Liver (tissue), 9 donors: ENCODE data around the gene EYA4. TPM values are rescaled to one million over a fixed set of nuclear protein-coding genes. Genes with fewer than 3 reads are reported as not detected.

ENCODE experiments used
- DNase-seq: peaks from one replicate; pipeline ENCODE4 v3.0.0-alpha.2; 2017; ENCODE audit warnings: low spot score
- H3K27ac ChIP-seq, 2 donors: one replicate each; pipeline ENCODE4 v1.7.0; 2013; ENCODE audit warnings: inconsistent platforms in 2 of 2, low read length in 2 of 2, control low read depth in 1 of 2, low read depth in 1 of 2, mild to moderate bottlenecking in 1 of 2
- H3K27me3 ChIP-seq, 4 donors: one replicate each; pipeline versions ENCODE4 v1.6.1 to v1.7.0; 2013; ENCODE audit warnings: low read length in 3 of 4, inconsistent platforms in 1 of 4, mild to moderate bottlenecking in 1 of 4, moderate library complexity in 1 of 4; ENCODE audit not compliant: control insufficient read depth in 4 of 4, insufficient read depth in 4 of 4
- H3K36me3 ChIP-seq, 4 donors: one replicate each; pipeline versions ENCODE4 v1.6.1 to v1.7.0; 2013; ENCODE audit warnings: low read length in 3 of 4, mild to moderate bottlenecking in 3 of 4, low read depth in 1 of 4, moderate library complexity in 1 of 4; ENCODE audit not compliant: control insufficient read depth in 4 of 4, insufficient read depth in 3 of 4
- H3K4me1 ChIP-seq, 4 donors: one replicate each; pipeline versions ENCODE4 v1.6.1 to v1.7.0; 2013; ENCODE audit warnings: low read length in 3 of 4, mild to moderate bottlenecking in 3 of 4, moderate library complexity in 1 of 4; ENCODE audit not compliant: control insufficient read depth in 4 of 4, insufficient read depth in 4 of 4
- H3K4me3 ChIP-seq, 3 donors: one replicate each; pipeline versions ENCODE4 v1.6.1 to v1.7.0; 2013; ENCODE audit warnings: low read length in 3 of 3, control low read depth in 1 of 3, low read depth in 1 of 3, mild to moderate bottlenecking in 1 of 3
- H3K9ac ChIP-seq, 2 donors: one replicate each; pipeline ENCODE4 v1.7.0; 2013; ENCODE audit warnings: low read length in 2 of 2, mild to moderate bottlenecking in 2 of 2, moderate library complexity in 2 of 2, control low read depth in 1 of 2, low read depth in 1 of 2
- H3K9me3 ChIP-seq, 4 donors: one replicate each; pipeline versions ENCODE4 v1.6.1 to v1.7.0; 2013; ENCODE audit warnings: low read length in 3 of 4; ENCODE audit not compliant: control insufficient read depth in 4 of 4
- ATF3 ChIP-seq: IDR thresholded peaks from 2 replicates; pipeline ENCODE4 v1.6.1; 2016; ENCODE audit warnings: antibody characterized with exemption
- CTCF ChIP-seq: fragments of 150-350 bp; IDR thresholded peaks from 2 replicates; pipeline ENCODE4 v1.5.1; 2017; ENCODE audit warnings: improper control_type of control experiment, low read depth, low read length; ENCODE audit not compliant: missing input control
- EGR1 ChIP-seq, 2 donors: IDR thresholded peaks; 2 replicates each; pipeline ENCODE4 v1.6.1; 2016 to 2018; ENCODE audit warnings: antibody characterized with exemption in 2 of 2, low read depth in 2 of 2
- FOXA1 ChIP-seq: IDR thresholded peaks from 2 replicates; pipeline ENCODE4 v1.6.1; 2016; ENCODE audit warnings: antibody characterized with exemption
- FOXA2 ChIP-seq: IDR thresholded peaks from 2 replicates; pipeline ENCODE4 v1.6.1; 2016; ENCODE audit warnings: antibody characterized with exemption
- GABPA ChIP-seq, 2 donors: IDR thresholded peaks in 1 of 2; conservative IDR thresholded peaks in 1 of 2; 2 replicates each; pipeline ENCODE4 v1.6.1; 2016; ENCODE audit warnings: antibody characterized with exemption in 2 of 2, mild to moderate bottlenecking in 1 of 2, moderate library complexity in 1 of 2
- HNF4A ChIP-seq, 2 donors: conservative IDR thresholded peaks; 2 replicates each; pipeline ENCODE4 v1.6.1; 2016; ENCODE audit warnings: antibody characterized with exemption in 2 of 2, mild to moderate bottlenecking in 2 of 2
- HNF4G ChIP-seq: IDR thresholded peaks from 2 replicates; pipeline ENCODE4 v1.6.1; 2016; ENCODE audit warnings: antibody characterized with exemption
- JUND ChIP-seq, 2 donors: IDR thresholded peaks; 2 replicates each; pipeline ENCODE4 v1.6.1; 2016; ENCODE audit warnings: antibody characterized with exemption in 2 of 2
- MAX ChIP-seq: IDR thresholded peaks from 2 replicates; pipeline ENCODE4 v1.6.1; 2016; ENCODE audit warnings: antibody characterized with exemption
- NR2F2 ChIP-seq: IDR thresholded peaks from 2 replicates; pipeline ENCODE4 v1.6.1; 2016; ENCODE audit warnings: antibody characterized with exemption
- RAD21 ChIP-seq, 2 donors: IDR thresholded peaks; 2 replicates each; pipeline ENCODE4 v1.6.1; 2016; ENCODE audit warnings: antibody characterized with exemption in 2 of 2, mild to moderate bottlenecking in 2 of 2
- REST ChIP-seq: IDR thresholded peaks from 2 replicates; pipeline ENCODE4 v1.6.1; 2016; ENCODE audit warnings: antibody characterized with exemption, mild to moderate bottlenecking
- RXRA ChIP-seq, 2 donors: IDR thresholded peaks; 2 replicates each; pipeline ENCODE4 v1.6.1; 2017 to 2018; ENCODE audit warnings: antibody characterized with exemption in 2 of 2, mild to moderate bottlenecking in 1 of 2
- SP1 ChIP-seq: IDR thresholded peaks from 2 replicates; pipeline ENCODE4 v1.6.1; 2018; ENCODE audit warnings: antibody characterized with exemption, mild to moderate bottlenecking
- TAF1 ChIP-seq: conservative IDR thresholded peaks from 2 replicates; pipeline ENCODE4 v1.6.1; 2016; ENCODE audit warnings: antibody characterized with exemption, mild to moderate bottlenecking
- YY1 ChIP-seq: IDR thresholded peaks from 2 replicates; pipeline ENCODE4 v1.6.1; 2016; ENCODE audit warnings: antibody characterized with exemption, mild to moderate bottlenecking
- WGBS: extraction: QIAGEN DNeasy Blood & Tissue Kit; methylation state at CpG from one replicate; pipeline ENCODE4 v1.1.7; 2013; 5-methylcytosine and 5-hydroxymethylcytosine counted together
- polyA plus RNA-seq, 2 donors: library from polyadenylated mRNA; stranded (reverse) in 1 of 2; unstranded in 1 of 2; fragments of 200-250 nt in 1 of 2; fragments of >200 nt in 1 of 2; fragmentation: Nextera tagmentation in 1 of 2; extraction: Ambion mirVana in 1 of 2; gene quantifications; one replicate each; pipeline versions ENCODE4 v1.2.1 to v1.2.3, GENCODE V29; 2013 to 2015
- total RNA-seq, 2 donors: library from RNA; depleted of rRNA; stranded (reverse); fragments of >200 nt; gene quantifications; one replicate each; pipeline ENCODE4 v1.2.3, GENCODE V29; 2014
- donor health status: healthy.
- donor health status: healthy.
- donor health status: healthy.
- donor health status: healthy.
- donor health status: healthy.

Gene EYA4
- total and polyA plus RNA-seq, 4 donors = 0.05 to 0.50 TPM; not detected in 2

GRCh38 chr6:133317704-133318103 lies 76.5 kb downstream of the EYA4 start (continued):
- TF ChIP-seq CTCF = no peak
- TF ChIP-seq JUND (IDR thresholded peaks at IDR 0.05) = no peak
- TF ChIP-seq MAX = no peak
- no peak for TF ChIP-seq FOXA2
- TF ChIP-seq GABPA (IDR thresholded peaks at IDR 0.05 in 1 of 2, conservative IDR thresholded peaks at IDR 0.05 in 1 of 2) = no peak
- TF ChIP-seq ATF3 = no peak
- no peak for TF ChIP-seq FOXA1

- WGBS = 86% methylated on average over 9 of the region's 9 CpGs
- no peaks in the 10 kb centered on the region for H3K36me3 ChIP-seq
- no peak for DNase-seq
These were observed 85.4 kb downstream of the EYA4 start for GRCh38 chr6:133326584-133326983.

More at GRCh38 chr6:133326584-133326983, 85.4 kb downstream of the EYA4 start:
- H3K4me1 ChIP-seq = no peaks in the 10 kb centered on the region
- no peak overlapping the region for H3K4me3 ChIP-seq
- no peak for TF ChIP-seq RXRA (IDR thresholded peaks at IDR 0.05)
- no peak for TF ChIP-seq YY1
- no peak for TF ChIP-seq SP1
- no peak for TF ChIP-seq HNF4A (conservative IDR thresholded peaks at IDR 0.05)
- no peak for TF ChIP-seq JUND (IDR thresholded peaks at IDR 0.05)
- no peak for TF ChIP-seq NR2F2
- TF ChIP-seq RAD21 (IDR thresholded peaks at IDR 0.05) = no peak
- TF ChIP-seq HNF4G = no peak
- TF ChIP-seq REST = no peak
- no peak for TF ChIP-seq FOXA2
- no peak for TF ChIP-seq EGR1 (IDR thresholded peaks at IDR 0.05; ENCODE audit: low read depth in 2 of 2)
- no peak for TF ChIP-seq GABPA (IDR thresholded peaks at IDR 0.05 in 1 of 2, conservative IDR thresholded peaks at IDR 0.05 in 1 of 2)
- no peak for TF ChIP-seq FOXA1
- TF ChIP-seq TAF1 = no peak
- no peak for TF ChIP-seq MAX
- no peaks in the 10 kb centered on the region for H3K27me3 ChIP-seq
- H3K27ac ChIP-seq = no peak overlapping the region
- H3K9ac ChIP-seq = no peak overlapping the region
- no peaks in the 10 kb centered on the region for H3K9me3 ChIP-seq
